WTC11 (cell line): ENCODE results near the gene IQCC.
A peak's percentile ranks its signal among the peaks of the same experiment; 100 is the strongest.

ENCODE experiments used
- E2F4 ChIP-seq: sonication (generic); formaldehyde crosslinking; IDR thresholded peaks from 2 replicates; pipeline ENCODE4 v1.8.1; 2022; ENCODE audit warnings: low read depth, mild to moderate bottlenecking, moderate library complexity, missing genetic modification reagents, borderline replicate concordance
- FOXK1 ChIP-seq: sonication (generic); formaldehyde crosslinking; IDR thresholded peaks from 2 replicates; pipeline ENCODE4 v1.8.0; 2022; ENCODE audit warnings: mild to moderate bottlenecking, moderate library complexity, missing genetic modification reagents
- HMGXB4 ChIP-seq: sonication (generic); formaldehyde crosslinking; IDR thresholded peaks from 2 replicates; pipeline ENCODE4 v1.8.1; 2023; ENCODE audit warnings: mild to moderate bottlenecking, moderate library complexity, missing genetic modification reagents
- IRF2 ChIP-seq: sonication (generic); formaldehyde crosslinking; IDR thresholded peaks from 2 replicates; pipeline ENCODE4 v1.8.0; 2022; ENCODE audit warnings: low read depth, missing genetic modification reagents, borderline replicate concordance
- TF ChIP-seq, protein P1 (sequence below): fragments of 200-600 bp; IDR thresholded peaks from 2 replicates; pipeline ENCODE4 v1.8.0; 2022; ENCODE audit warnings: antibody characterized with exemption

DNA sequence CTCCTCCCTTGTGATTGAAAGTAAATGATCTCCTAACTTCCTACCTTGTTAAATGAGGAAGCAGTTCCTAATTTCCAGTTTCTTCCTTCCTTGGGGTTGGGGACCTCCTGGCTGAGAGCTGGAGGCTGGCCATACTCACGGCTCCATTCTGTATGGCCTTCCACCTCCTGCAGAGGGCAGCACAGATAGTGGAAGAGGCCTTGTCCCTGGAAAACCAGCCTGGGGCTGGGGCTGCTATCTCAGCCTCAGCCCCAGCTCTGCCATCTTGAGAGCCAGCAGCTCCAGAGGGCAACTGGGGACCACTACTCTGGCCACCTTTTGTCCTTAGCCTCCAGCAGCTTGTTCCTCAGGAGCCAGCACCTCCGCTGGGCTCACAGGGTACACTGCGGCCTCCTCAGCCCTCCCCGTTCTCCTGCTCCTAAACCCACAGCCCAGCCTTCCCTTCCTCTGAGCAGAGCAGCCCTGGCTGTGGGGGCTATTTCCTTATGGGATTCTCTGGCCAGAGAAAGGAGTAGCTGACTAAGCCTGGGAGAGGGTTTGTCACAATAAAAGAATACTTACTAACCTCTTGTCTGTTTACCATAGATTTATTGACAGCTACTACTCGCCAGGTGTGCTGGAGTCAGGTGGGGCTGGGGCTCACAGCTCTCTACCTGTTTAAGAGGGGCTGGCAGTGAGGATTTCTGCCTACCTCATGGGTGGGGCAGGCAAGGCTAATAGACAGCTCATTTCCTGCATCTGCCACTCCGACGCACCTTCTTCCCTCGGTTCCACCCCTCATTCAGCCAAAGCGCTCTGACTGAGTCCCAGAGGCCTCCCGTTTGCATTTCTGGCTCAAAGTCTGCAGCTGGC is 10.4 kb downstream of the IQCC start:
- TF ChIP-seq, protein P1, sequence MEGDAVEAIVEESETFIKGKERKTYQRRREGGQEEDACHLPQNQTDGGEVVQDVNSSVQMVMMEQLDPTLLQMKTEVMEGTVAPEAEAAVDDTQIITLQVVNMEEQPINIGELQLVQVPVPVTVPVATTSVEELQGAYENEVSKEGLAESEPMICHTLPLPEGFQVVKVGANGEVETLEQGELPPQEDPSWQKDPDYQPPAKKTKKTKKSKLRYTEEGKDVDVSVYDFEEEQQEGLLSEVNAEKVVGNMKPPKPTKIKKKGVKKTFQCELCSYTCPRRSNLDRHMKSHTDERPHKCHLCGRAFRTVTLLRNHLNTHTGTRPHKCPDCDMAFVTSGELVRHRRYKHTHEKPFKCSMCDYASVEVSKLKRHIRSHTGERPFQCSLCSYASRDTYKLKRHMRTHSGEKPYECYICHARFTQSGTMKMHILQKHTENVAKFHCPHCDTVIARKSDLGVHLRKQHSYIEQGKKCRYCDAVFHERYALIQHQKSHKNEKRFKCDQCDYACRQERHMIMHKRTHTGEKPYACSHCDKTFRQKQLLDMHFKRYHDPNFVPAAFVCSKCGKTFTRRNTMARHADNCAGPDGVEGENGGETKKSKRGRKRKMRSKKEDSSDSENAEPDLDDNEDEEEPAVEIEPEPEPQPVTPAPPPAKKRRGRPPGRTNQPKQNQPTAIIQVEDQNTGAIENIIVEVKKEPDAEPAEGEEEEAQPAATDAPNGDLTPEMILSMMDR: peak; percentile 62; the same call in 1 of the 2 replicates
- TF ChIP-seq IRF2 (CRISPR knock-in tag): no peak
- TF ChIP-seq HMGXB4: no peak
- TF ChIP-seq FOXK1 (CRISPR knock-in tag): no peak
- TF ChIP-seq E2F4: no peak
